ENCODE data around the gene TAOK3. TPM values are rescaled to one million over a fixed set of nuclear protein-coding genes. Genes with fewer than 3 reads are reported as not detected.

TAOK3 gene
- total and polyA plus RNA-seq, 2 of the 8 experiments (the other 6 are each of a cell fraction or from before 2014, with no cell fraction given), result 5.2 to 9.3 TPM

- no peak overlapping the region for H2BK15ac ChIP-seq (ENCODE audit: low read length)
- no peak overlapping the region for H4K91ac ChIP-seq (replicated peaks; ENCODE audit: insufficient read length, low read length)
- H3K4me1 ChIP-seq (replicated peaks in 1 of 4; ENCODE audit: control insufficient read depth in 3 of 4, insufficient read depth in 4 of 4, low read length in 3 of 4), result no peaks in the 10 kb centered on the region
- no peak overlapping the region for H4K8ac ChIP-seq (ENCODE audit: extremely low read depth, insufficient read depth, low read length)
- H2AFZ ChIP-seq (ENCODE audit: low read length), result no peak overlapping the region
- H3K4ac ChIP-seq (replicated peaks; ENCODE audit: insufficient read length, low read depth, low read length), result no peak overlapping the region
- H3K4me3 ChIP-seq (ENCODE audit: extremely low read depth in 1 of 4, insufficient read depth in 2 of 4, low read depth in 3 of 4, low read length in 4 of 4), result no peak overlapping the region
- H3K23ac ChIP-seq (ENCODE audit: insufficient read length), result no peak overlapping the region
- no peak overlapping the region for H3K56ac ChIP-seq (replicated peaks; ENCODE audit: insufficient read length, low read depth, low read length)
- H3K27me3 ChIP-seq (replicated peaks in 1 of 4; ENCODE audit: control insufficient read depth in 3 of 4, extremely low read depth in 1 of 4, insufficient read depth in 3 of 4, low read length in 3 of 4), result no peaks in the 10 kb centered on the region
- no peaks in the 10 kb centered on the region for H3K36me3 ChIP-seq (ENCODE audit: control insufficient read depth in 2 of 4, insufficient read depth in 4 of 4, low read length in 3 of 4)
- no peak overlapping the region for H2BK120ac ChIP-seq (replicated peaks; ENCODE audit: low read depth, low read length)
- H3K23me2 ChIP-seq (ENCODE audit: low read depth, low read length), result no peaks in the 10 kb centered on the region
- DNase-seq (ENCODE audit: low read depth in 1 of 2, low spot score in 2 of 2) (no peak), FAIRE-seq (no peak)
- 87% methylated on average over 3 of the region's 3 CpGs; no CpG with 5 or more reads in 1 of the 2 experiments for WGBS, 2 experiments (ENCODE audit: extremely low coverage in 1 of 2, insufficient coverage in 1 of 2, insufficient read length in 1 of 2, insufficient replicate concordance in 2 of 2, low coverage in 1 of 2, low lambda C conversion rate in 2 of 2, missing lambda C conversion rate in 1 of 2)
- no peak overlapping the region for H3K18ac ChIP-seq (ENCODE audit: extremely low read depth, low read length)
- no peak overlapping the region for H2BK12ac ChIP-seq (ENCODE audit: low read depth, low read length)
- no peak overlapping the region for H3K27ac ChIP-seq (ENCODE audit: low read depth, low read length)
- no peak overlapping the region for H2BK5ac ChIP-seq (ENCODE audit: low read depth, low read length)
- no peak overlapping the region for H3K4me2 ChIP-seq (ENCODE audit: insufficient read depth in 1 of 2, low read depth in 2 of 2, low read length in 2 of 2)
- ChIA-PET POLR2A (ENCODE audit: partially characterized antibody) (no interaction called here), CTCF (ENCODE audit: partially characterized antibody) (no interaction called here)
- no peaks in the 10 kb centered on the region for H3K79me1 ChIP-seq (ENCODE audit: low read depth, low read length)
- H3K9ac ChIP-seq (replicated peaks in 1 of 4; ENCODE audit: extremely low read depth in 1 of 4, low read depth in 3 of 4, low read length in 3 of 4), result no peak overlapping the region
- H3K14ac ChIP-seq (ENCODE audit: insufficient read length), result no peak overlapping the region
- H3K79me2 ChIP-seq (ENCODE audit: control insufficient read depth in 1 of 2, insufficient read depth in 2 of 2, low read length in 2 of 2), result no peaks in the 10 kb centered on the region
- TF ChIP-seq SAP30 (IDR thresholded peaks at IDR 0.05; ENCODE audit: insufficient read depth, insufficient replicate concordance, low read length) (no peak), RFX5 (IDR thresholded peaks at IDR 0.05; ENCODE audit: borderline replicate concordance, low read depth, low read length) (no peak), JUN (IDR thresholded peaks at IDR 0.05; ENCODE audit: low read depth, low read length) (no peak), JUND (IDR thresholded peaks at IDR 0.05; ENCODE audit: low read length) (no peak), HDAC6 (IDR thresholded peaks at IDR 0.05; ENCODE audit: low read depth, low read length) (no peak), MAFK (IDR thresholded peaks at IDR 0.05; ENCODE audit: low read depth, low read length) (peak; percentile 17; the same call in 1 of the 2 replicates)
- H3K9me3 ChIP-seq (ENCODE audit: insufficient read depth in 2 of 2, low read depth in 1 of 2, low read length in 1 of 2), result no peaks in the 10 kb centered on the region
- no peak overlapping the region for H4K5ac ChIP-seq (ENCODE audit: insufficient read length, low read depth, low read length)
- H4K20me1 ChIP-seq (replicated peaks in 1 of 2; ENCODE audit: control insufficient read depth in 1 of 2, insufficient read depth in 2 of 2, low read length in 2 of 2), result no peaks in the 10 kb centered on the region
- no peak overlapping the region for H2AK5ac ChIP-seq (ENCODE audit: low read depth, low read length)
- H2BK20ac ChIP-seq (ENCODE audit: low read length), result no peak overlapping the region
Observed at GRCh38 chr12:118319627-118320026, 53.1 kb downstream of the TAOK3 start.
